GM19193 (cell line): ENCODE data around the gene ADGRL3.

Source experiments
- POLR2A ChIP-seq: IDR thresholded peaks from 4 replicates; pipeline ENCODE4 v1.6.1; 2011; ENCODE audit not compliant: insufficient read depth, insufficient read length; ENCODE audit errors: extremely low read depth

Gene ADGRL3

DNA sequence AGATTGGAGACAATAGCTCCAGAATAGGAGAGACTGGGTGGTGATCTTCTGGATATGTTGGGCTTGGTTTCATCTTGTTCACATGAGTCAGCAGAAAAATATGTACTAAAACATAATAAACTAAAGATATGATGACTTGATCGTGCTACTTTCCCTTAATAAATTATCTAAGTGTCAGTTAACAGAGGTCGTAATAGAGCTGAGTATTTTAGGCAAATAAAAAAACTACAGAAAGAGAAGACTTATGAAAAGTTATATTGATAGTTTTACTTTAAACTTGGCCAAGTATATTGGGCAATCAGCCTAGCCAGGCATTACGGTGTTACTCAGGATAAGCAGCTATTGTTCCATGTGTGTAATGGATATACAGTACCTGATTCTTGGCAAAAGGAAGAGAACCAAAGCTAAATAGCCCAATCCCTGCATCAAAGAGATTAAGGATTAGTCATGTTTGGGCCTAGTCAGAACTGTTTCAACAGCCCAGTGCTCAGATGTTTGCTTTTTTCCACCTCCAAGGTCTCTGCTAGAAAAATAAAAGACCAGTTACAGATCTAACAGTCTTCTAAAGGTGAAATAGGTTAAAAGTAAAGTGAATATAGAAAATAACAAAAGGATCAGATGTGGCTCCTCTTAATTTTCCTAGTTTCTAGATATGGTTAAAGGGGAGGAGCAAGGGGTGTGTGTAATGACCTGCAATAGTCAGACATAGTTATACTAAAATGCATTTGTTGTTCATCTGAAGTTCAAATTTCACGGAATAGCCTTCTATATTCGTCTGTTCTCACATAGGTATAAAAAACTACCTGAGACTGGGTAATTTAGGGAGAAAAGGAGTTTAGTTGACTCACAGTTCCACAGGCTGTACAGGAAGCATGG lies 262.6 kb downstream of the ADGRL3 start:
- no peak for TF ChIP-seq POLR2A

- TF ChIP-seq POLR2A: no peak
These were observed 268.0 kb downstream of the ADGRL3 start for GRCh38 chr4:61468024-61468720.

- no peak for TF ChIP-seq POLR2A
These were observed 273.2 kb downstream of the ADGRL3 start for GRCh38 chr4:61473306-61473705.

GRCh38 chr4:61478340-61478739 lies 278.2 kb downstream of the ADGRL3 start:
- no peak for TF ChIP-seq POLR2A

- TF ChIP-seq POLR2A: no peak
These were observed 284.9 kb downstream of the ADGRL3 start for GRCh38 chr4:61485056-61485455.

- TF ChIP-seq POLR2A: no peak
These were observed 289.8 kb downstream of the ADGRL3 start for GRCh38 chr4:61489927-61490326.

DNA sequence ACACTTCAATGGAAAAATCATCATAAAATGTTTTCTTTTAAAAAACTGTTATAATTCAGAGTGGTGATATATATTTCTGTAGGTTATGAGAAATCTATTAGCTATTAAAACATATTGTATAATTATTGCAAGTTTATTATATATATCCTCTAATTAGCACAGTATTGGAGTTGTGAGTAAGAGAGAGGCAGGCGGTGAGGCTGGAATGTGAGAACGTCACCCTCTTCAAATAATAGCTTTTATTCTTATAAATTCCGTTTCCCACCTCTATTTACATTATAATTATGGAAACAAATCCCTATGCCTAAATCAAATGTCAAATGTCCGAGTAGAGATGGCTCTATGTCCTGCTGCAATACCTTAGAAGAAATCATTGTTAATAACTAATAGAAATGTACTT lies 292.9 kb downstream of the ADGRL3 start:
- no peak for TF ChIP-seq POLR2A

GRCh38 chr4:61493470-61493869 lies 293.3 kb downstream of the ADGRL3 start:
- no peak for TF ChIP-seq POLR2A

- TF ChIP-seq POLR2A: no peak
These were observed 300.8 kb downstream of the ADGRL3 start for GRCh38 chr4:61500883-61501282.

DNA sequence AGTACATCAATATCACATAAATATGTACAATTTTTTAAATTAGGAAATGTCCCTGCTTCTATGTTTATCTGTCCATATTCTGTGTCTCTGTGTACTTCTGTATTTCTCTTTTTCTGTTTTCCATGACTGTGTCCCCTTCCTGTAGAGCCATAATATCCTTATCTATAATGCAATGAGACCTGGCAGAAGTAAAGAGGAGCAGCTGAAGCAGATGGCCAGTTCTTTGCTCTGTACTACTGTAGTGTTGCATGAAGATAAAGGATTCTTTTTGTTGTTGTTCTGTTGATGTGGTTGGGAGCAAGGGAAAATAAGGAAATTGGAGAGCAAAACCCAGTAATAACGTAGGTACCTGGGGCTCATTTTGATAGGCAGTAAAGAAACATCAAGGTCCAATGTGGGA lies 301.7 kb downstream of the ADGRL3 start:
- TF ChIP-seq POLR2A: no peak

DNA sequence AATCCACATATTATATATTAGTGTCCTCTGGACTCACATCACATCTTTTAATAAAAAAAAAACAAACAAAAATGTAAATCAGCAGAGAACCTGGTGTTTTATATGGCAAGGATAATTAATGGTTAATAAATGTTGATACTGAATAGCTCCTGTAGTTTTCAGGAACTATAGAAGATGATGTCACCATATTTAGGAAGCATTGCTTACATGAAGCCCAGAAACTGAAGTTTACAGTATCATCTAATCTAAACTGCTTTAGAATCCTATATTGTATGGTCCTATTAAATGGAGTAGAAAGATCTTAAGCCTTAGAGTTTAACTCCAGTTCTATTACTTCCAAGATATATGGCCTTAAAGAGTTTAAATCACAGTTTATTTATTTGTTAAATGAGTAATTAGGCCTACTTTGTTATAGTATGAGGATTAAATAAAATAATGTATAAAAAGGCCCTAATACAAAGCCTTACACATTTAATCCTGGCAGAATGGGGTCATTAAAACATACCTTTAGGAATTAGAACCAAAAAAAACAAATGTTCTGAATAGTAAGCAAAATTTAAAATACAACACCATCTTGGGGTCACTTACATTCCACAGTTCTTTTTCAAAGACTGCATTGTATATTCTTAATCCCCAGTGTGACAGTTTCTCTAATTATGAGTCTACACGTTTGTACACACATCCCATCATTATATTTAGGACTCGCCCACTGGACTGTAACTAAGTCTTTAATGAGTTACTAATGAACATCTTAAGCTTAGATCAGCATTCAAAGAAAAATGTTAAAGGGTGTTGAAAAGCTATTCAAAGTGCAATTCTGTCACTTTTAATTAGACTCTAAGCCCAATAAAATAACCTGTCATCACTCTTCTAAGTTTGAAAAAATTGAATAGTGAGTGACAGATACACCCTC lies 305.9 kb downstream of the ADGRL3 start:
- no peak for TF ChIP-seq POLR2A

DNA sequence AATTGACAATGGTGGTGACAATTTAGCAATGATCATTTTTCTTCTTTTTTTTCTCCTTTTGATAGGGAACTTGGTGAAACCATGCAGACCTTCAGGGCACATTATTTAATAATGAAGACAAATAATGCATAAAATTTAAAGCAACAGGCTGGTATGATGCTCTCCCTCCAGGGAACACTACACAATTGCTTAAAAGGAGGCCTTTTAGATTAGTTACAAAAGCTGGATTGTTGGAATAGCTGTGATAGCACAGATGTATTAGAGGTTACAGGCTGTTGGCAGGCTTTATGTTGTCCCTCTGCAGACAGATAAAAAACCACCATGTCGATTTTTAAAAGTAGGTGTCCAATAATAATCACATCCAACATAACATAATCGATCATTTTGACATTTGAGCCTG lies 307.0 kb downstream of the ADGRL3 start:
- TF ChIP-seq POLR2A: no peak

DNA sequence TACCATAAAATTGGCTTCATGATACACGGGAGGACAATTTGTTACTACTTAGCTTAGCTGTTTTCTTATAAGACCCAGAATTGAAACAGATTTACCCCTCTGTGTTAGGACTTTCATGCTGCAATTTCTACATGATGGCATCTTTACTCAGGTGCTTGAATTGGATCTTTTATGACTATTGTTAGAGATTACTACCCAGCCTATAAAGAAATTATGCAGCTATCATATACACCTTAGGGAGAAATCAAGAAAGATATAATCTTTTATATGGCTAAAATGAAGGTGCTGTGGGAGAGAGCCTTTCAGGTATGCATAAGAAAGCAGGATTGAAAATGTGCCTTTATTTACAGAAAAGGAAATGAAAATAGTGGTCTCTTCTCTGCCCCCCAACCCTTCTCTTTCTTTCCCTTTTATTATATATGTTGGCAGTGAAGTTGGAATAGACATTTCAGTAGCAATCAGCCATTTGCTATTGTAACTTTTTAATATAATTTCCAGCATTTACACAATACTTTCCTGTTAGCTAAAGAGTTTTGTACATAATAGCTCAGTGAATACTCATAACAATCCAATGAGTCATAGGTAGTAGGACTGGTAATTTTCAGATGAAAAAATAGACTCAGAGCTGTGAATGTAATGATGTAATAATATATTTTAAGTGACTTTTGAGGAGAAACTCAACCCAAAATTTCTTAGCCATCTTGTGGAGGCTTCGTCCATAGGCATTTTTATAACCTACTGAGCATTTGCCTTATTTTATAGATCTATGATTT lies 311.8 kb downstream of the ADGRL3 start:
- no peak for TF ChIP-seq POLR2A

- TF ChIP-seq POLR2A: no peak
These were observed 314.9 kb downstream of the ADGRL3 start for GRCh38 chr4:61514991-61515390.
